IMR-90 (cell line): ENCODE data around the gene PTPN21. TPM values are rescaled to one million over a fixed set of nuclear protein-coding genes. Genes with fewer than 3 reads are reported as not detected.
A peak's percentile ranks its signal among the peaks of the same experiment; 100 is the strongest.

Source experiments
- ATAC-seq: fragments of 200-7000 bp; cut with Tn5 transposase; 2 replicates; pipeline ENCODE4 v1.9.1; 2020; ENCODE audit warnings: low read depth, mild to moderate bottlenecking, moderate library complexity
- BruUV-seq: library from RNA; stranded (reverse); fragments of 400-500 nt; replicated peaks from 2 replicates; lab custom pipeline; 2021; lab: Mats Ljungman, UMichigan
- CTCF ChIA-PET: fragments of 300-600 bp; formaldehyde crosslinking; extraction: SDS; loops from one replicate; lab custom pipeline; 2021; ENCODE audit warnings: antibody characterized with exemption; lab: Yijun Ruan, JAX
- POLR2A ChIA-PET: fragments of 300-600 bp; sonication (Branson Sonifier 250); formaldehyde crosslinking; loops from one replicate; lab custom pipeline; 2022; ENCODE audit warnings: antibody characterized with exemption; ENCODE audit not compliant: unreplicated experiment; lab: Charles Lee
- DNase-seq: peaks from one replicate; pipeline ENCODE4 v3.0.0; 2013
- H2AFZ ChIP-seq: replicated peaks from 2 replicates; pipeline ENCODE3; 2013; ENCODE audit warnings: low read length, mild to moderate bottlenecking; ENCODE audit not compliant: poor library complexity
- H2AK5ac ChIP-seq: 2 replicates; pipeline ENCODE4 v1.6.1; 2013; ENCODE audit warnings: low read depth, low read length, inconsistent platforms
- H2AK9ac ChIP-seq: replicated peaks from 2 replicates; pipeline ENCODE3; 2013; ENCODE audit warnings: mild to moderate bottlenecking, low read depth, low read length, moderate library complexity; ENCODE audit not compliant: poor library complexity
- H2BK120ac ChIP-seq: 2 replicates; pipeline ENCODE4 v1.6.1; 2013; ENCODE audit warnings: low read depth, low read length, inconsistent platforms
- H2BK15ac ChIP-seq: 3 replicates; pipeline ENCODE4 v1.6.1; 2013; ENCODE audit warnings: low read depth, low read length, inconsistent platforms
- H2BK20ac ChIP-seq: 2 replicates; pipeline ENCODE4 v1.6.1; 2013; ENCODE audit warnings: low read depth, mild to moderate bottlenecking, inconsistent platforms, low read length, moderate library complexity
- H2BK5ac ChIP-seq: 2 replicates; pipeline ENCODE4 v1.6.1; 2013; ENCODE audit warnings: mild to moderate bottlenecking, low read depth, low read length, inconsistent platforms; ENCODE audit not compliant: poor library complexity, severe bottlenecking
- H3K14ac ChIP-seq: replicated peaks from 2 replicates; pipeline ENCODE4 v1.6.1; 2013; ENCODE audit warnings: low read depth, low read length, inconsistent platforms
- H3K18ac ChIP-seq: 2 replicates; pipeline ENCODE4 v1.6.1; 2013; ENCODE audit warnings: low read depth, low read length, control low read depth
- H3K23ac ChIP-seq: 2 replicates; pipeline ENCODE4 v1.6.1; 2013; ENCODE audit warnings: low read depth, low read length, inconsistent platforms
- H3K27ac ChIP-seq: 2 replicates; pipeline ENCODE4 v1.5.1; 2013; ENCODE audit warnings: mild to moderate bottlenecking, control low read depth, low read length; ENCODE audit not compliant: insufficient read depth
- H3K27me3 ChIP-seq: 2 replicates; pipeline ENCODE4 v1.6.1; 2013; ENCODE audit warnings: low read length; ENCODE audit not compliant: control insufficient read depth, insufficient read depth
- H3K36me3 ChIP-seq: 2 replicates; pipeline ENCODE4 v1.6.1; 2013; ENCODE audit warnings: low read length, mixed read lengths; ENCODE audit not compliant: control insufficient read depth, insufficient read depth
- H3K4ac ChIP-seq: 2 replicates; pipeline ENCODE4 v1.6.1; 2013; ENCODE audit warnings: low read depth, low read length, inconsistent platforms
- H3K4me1 ChIP-seq: 2 replicates; pipeline ENCODE4 v1.6.1; 2013; ENCODE audit warnings: low read length, mixed read lengths; ENCODE audit not compliant: control insufficient read depth, insufficient read depth
- H3K4me2 ChIP-seq: 2 replicates; pipeline ENCODE4 v1.6.1; 2013; ENCODE audit warnings: low read depth, mild to moderate bottlenecking, control low read depth, low read length, moderate library complexity
- H3K4me3 ChIP-seq: 2 replicates; pipeline ENCODE4 v1.5.1; 2013; ENCODE audit warnings: low read depth, mild to moderate bottlenecking, control low read depth, low read length, moderate library complexity; ENCODE audit not compliant: insufficient read depth
- H3K56ac ChIP-seq: 2 replicates; pipeline ENCODE4 v1.6.1; 2013; ENCODE audit warnings: low read length, inconsistent platforms; ENCODE audit not compliant: insufficient read depth; ENCODE audit errors: extremely low read depth
- H3K79me1 ChIP-seq, 2 experiments: 2 replicates each; pipeline ENCODE4 v1.6.1; 2013; ENCODE audit warnings: low read length in 2 of 2, inconsistent platforms in 1 of 2, low read depth in 1 of 2
- H3K9ac ChIP-seq: 2 replicates; pipeline ENCODE4 v1.6.1; 2013; ENCODE audit warnings: low read depth, low read length, control low read depth
- H3K9me1 ChIP-seq: 2 replicates; pipeline ENCODE4 v1.6.1; 2013; ENCODE audit warnings: low read length, inconsistent platforms; ENCODE audit not compliant: insufficient read depth
- H3K9me3 ChIP-seq: 2 replicates; pipeline ENCODE4 v1.6.1; 2013; ENCODE audit warnings: low read length; ENCODE audit not compliant: control insufficient read depth, insufficient read depth
- H4K20me1 ChIP-seq: 2 replicates; pipeline ENCODE4 v1.6.1; 2013; ENCODE audit warnings: low read length, inconsistent platforms; ENCODE audit not compliant: insufficient read depth
- H4K5ac ChIP-seq: 2 replicates; pipeline ENCODE4 v1.6.1; 2013; ENCODE audit warnings: mild to moderate bottlenecking, low read depth, low read length, control low read depth
- H4K8ac ChIP-seq, 2 experiments: 2 replicates each; pipeline ENCODE4 v1.6.1; 2013; ENCODE audit warnings: low read depth in 2 of 2, low read length in 2 of 2, control low read depth in 1 of 2, inconsistent platforms in 1 of 2
- H4K91ac ChIP-seq: 2 replicates; pipeline ENCODE4 v1.6.1; 2013; ENCODE audit warnings: low read depth, low read length, inconsistent platforms; ENCODE audit not compliant: insufficient read depth
- BHLHE40 ChIP-seq: fragments of 150-350 bp; IDR thresholded peaks from 2 replicates; pipeline ENCODE4 v1.6.1; 2016; ENCODE audit warnings: mild to moderate bottlenecking, low read depth, low read length
- CEBPB ChIP-seq: IDR thresholded peaks from 2 replicates; pipeline ENCODE4 v1.6.1; 2012; ENCODE audit warnings: low read depth, low read length, improper control_type of control experiment
- CHD1 ChIP-seq: IDR thresholded peaks from 2 replicates; pipeline ENCODE4 v1.6.1; 2012; ENCODE audit warnings: low read depth, low read length, improper control_type of control experiment
- CTCF ChIP-seq: conservative IDR thresholded peaks from 2 replicates; pipeline ENCODE4 v1.5.1; 2012; ENCODE audit warnings: mild to moderate bottlenecking, low read depth, low read length, improper control_type of control experiment
- FOS ChIP-seq: fragments of 150-350 bp; IDR thresholded peaks from 2 replicates; pipeline ENCODE4 v1.6.1; 2016; ENCODE audit warnings: low read depth, low read length
- MAFK ChIP-seq: IDR thresholded peaks from 2 replicates; pipeline ENCODE4 v1.6.1; 2012; ENCODE audit warnings: low read depth, low read length, improper control_type of control experiment
- MAZ ChIP-seq: IDR thresholded peaks from 2 replicates; pipeline ENCODE4 v1.6.1; 2012; ENCODE audit warnings: low read depth, mild to moderate bottlenecking, low read length, improper control_type of control experiment, moderate library complexity, borderline replicate concordance
- MXI1 ChIP-seq: IDR thresholded peaks from 2 replicates; pipeline ENCODE4 v1.6.1; 2012; ENCODE audit warnings: low read depth, mild to moderate bottlenecking, low read length, moderate library complexity, borderline replicate concordance
- NFE2L2 ChIP-seq: fragments of 150-350 bp; IDR thresholded peaks from 2 replicates; pipeline ENCODE4 v1.6.1; 2016; ENCODE audit warnings: low read depth, mild to moderate bottlenecking, low read length
- POLR2A ChIP-seq: IDR thresholded peaks from 2 replicates; pipeline ENCODE4 v1.6.1; 2012; ENCODE audit warnings: mild to moderate bottlenecking, low read depth, low read length
- RCOR1 ChIP-seq: IDR thresholded peaks from 2 replicates; pipeline ENCODE4 v1.6.1; 2012; ENCODE audit warnings: mild to moderate bottlenecking, low read length, improper control_type of control experiment; ENCODE audit not compliant: insufficient replicate concordance
- RFX5 ChIP-seq: IDR thresholded peaks from 2 replicates; pipeline ENCODE4 v1.8.0; 2012; ENCODE audit warnings: low read depth, mild to moderate bottlenecking, low read length, moderate library complexity
- SMC3 ChIP-seq: fragments of 150-350 bp; IDR thresholded peaks from 2 replicates; pipeline ENCODE4 v1.6.1; 2016; ENCODE audit warnings: low read depth, mild to moderate bottlenecking, antibody characterized with exemption, low read length, moderate library complexity
- USF2 ChIP-seq: fragments of 150-350 bp; IDR thresholded peaks from 2 replicates; pipeline ENCODE4 v1.6.1; 2017; ENCODE audit warnings: mild to moderate bottlenecking, antibody characterized with exemption, low read length, low read depth
- WGBS, 2 experiments: methylation state at CpG; one replicate each; pipeline versions ENCODE4 v1.1.5 to v1.1.7; 2013; ENCODE audit warnings: missing lambda C conversion rate in 2 of 2; ENCODE audit not compliant: insufficient read length in 1 of 2; ENCODE audit errors: extremely low coverage in 2 of 2; 5-methylcytosine and 5-hydroxymethylcytosine counted together
- dilution Hi-C: fragments of 300-500 bp; cut with HindIII; formaldehyde crosslinking; loops from one replicate; pipeline ENCODE4 v1.14.3; 2018; ENCODE audit warnings: low sequenced_read_pairs; ENCODE audit not compliant: unreplicated experiment
- in situ Hi-C: fragments of 300-500 bp; cut with MboI; formaldehyde crosslinking; loops from 3 replicates; pipeline ENCODE4 v1.14.3; 2019; ENCODE audit warnings: low sequenced_read_pairs, inconsistent platforms, mixed read lengths
- intact Hi-C: fragments of 100-400 bp; cut with micrococcal nuclease; formaldehyde crosslinking; loops from 2 replicates; pipeline ENCODE4 v1.10.0; 2022
- polyA plus RNA-seq, 3 experiments: library from polyadenylated mRNA; depleted of rRNA; stranded (reverse); fragments of >200 nt; gene quantifications; 2 replicates each; pipeline ENCODE4 v1.2.3, GENCODE V29; 2012; ENCODE audit warnings: low replicate concordance in 1 of 3
- total RNA-seq: library from RNA; depleted of rRNA; stranded (reverse); fragments of >200 nt; gene quantifications from 2 replicates; pipeline ENCODE4 v1.2.3, GENCODE V29; 2012

The PTPN21 gene
- total and polyA plus RNA-seq, 2 of the 4 experiments (the other 2 are of a cell fraction) = 10.4 to 10.7 TPM

- peak overlapping the region; percentile 50; the same call in 1 of the 2 replicates for H3K4ac ChIP-seq
- in situ Hi-C loops (loop anchor here (10.0 kb wide), 2 partner anchors 172 to 362 kb away; partner anchors contain the start of gene SPATA7), dilution Hi-C loops (no loop called here), intact Hi-C loops (no loop called here)
- ChIA-PET CTCF (interaction anchor here (1.2 kb wide), 1 partner anchor 16 kb away, joined by 3 read pairs; no protein-coding TSS in a partner anchor), POLR2A (no interaction called here)
- peaks cover 5 to 15% of the 10 kb centered on the region in 2 experiments for H3K79me1 ChIP-seq
- peak overlapping the region; percentile 82 for H2AFZ ChIP-seq
- no peak overlapping the region for H3K4me2 ChIP-seq
- BruUV-seq = no TSS peak
- peak overlapping the region; percentile 65 for H3K23ac ChIP-seq
- DNase-seq (peak; percentile 25), ATAC-seq (no peak)
- H2AK9ac ChIP-seq = no peak overlapping the region
- peak overlapping the region; percentile 57; the same call in 1 of the 2 replicates for H2AK5ac ChIP-seq
- no peak overlapping the region; a peak in 2 of 4 replicates for H4K8ac ChIP-seq
- peaks cover 6% of the 10 kb centered on the region; the same call in 1 of the 2 replicates for H4K20me1 ChIP-seq
- H3K4me1 ChIP-seq = peaks cover 9% of the 10 kb centered on the region
- no peak overlapping the region for H2BK5ac ChIP-seq
- H3K4me3 ChIP-seq = no peak overlapping the region
- 42% methylated on average over 2 of the region's 3 CpGs; no CpG with 5 or more reads in 1 of the 2 experiments for WGBS, 2 experiments
- H4K91ac ChIP-seq = 0 out of 2 replicates have a peak overlapping the region, but pooled peaks have one; percentile 15
- H3K9me3 ChIP-seq = no peaks in the 10 kb centered on the region
- H4K5ac ChIP-seq = no peak overlapping the region
- no peak overlapping the region for H3K56ac ChIP-seq
- no peak for TF ChIP-seq RCOR1
- no peak for TF ChIP-seq CTCF
- TF ChIP-seq BHLHE40 = no peak
- no peak for TF ChIP-seq NFE2L2
- no peak for TF ChIP-seq CHD1
- TF ChIP-seq MAZ = no peak
- no peak for TF ChIP-seq MAFK
- TF ChIP-seq CEBPB = no peak
- no peak for TF ChIP-seq FOS
- TF ChIP-seq SMC3 = no peak
- TF ChIP-seq MXI1 = no peak
- no peak for TF ChIP-seq RFX5
- TF ChIP-seq POLR2A = no peak
- TF ChIP-seq USF2 = no peak
- 0 out of 2 replicates have a peak overlapping the region, but pooled peaks have one; percentile 49 for H3K14ac ChIP-seq
- H3K9ac ChIP-seq = no peak overlapping the region
- H3K27ac ChIP-seq = no peak overlapping the region
- H2BK20ac ChIP-seq = peak overlapping the region; percentile 13
- no peaks in the 10 kb centered on the region for H3K9me1 ChIP-seq
- peak overlapping the region; percentile 29; the same call in 1 of the 3 replicates for H2BK15ac ChIP-seq
- H2BK120ac ChIP-seq = peak overlapping the region; percentile 4
- H3K18ac ChIP-seq = no peak overlapping the region
- H3K27me3 ChIP-seq = no peaks in the 10 kb centered on the region
- no peaks in the 10 kb centered on the region for H3K36me3 ChIP-seq
These were observed 1.8 kb upstream of the PTPN21 start for GRCh38 chr14:88556581-88556980.
